K562 (cell line): ENCODE measurements around the gene ST7.

Experiments used
- CBX8 ChIP-seq: fragments of 200-600 bp; sonication (generic); IDR thresholded peaks from 2 replicates; pipeline ENCODE4 v1.6.1; 2012; ENCODE audit warnings: borderline replicate concordance, mixed run types, low read depth, mild to moderate bottlenecking, moderate library complexity, mixed read lengths, low read length, control low read depth, inconsistent platforms; ENCODE audit not compliant: poor library complexity, severe bottlenecking; ENCODE audit errors: extremely low read depth
- CTCF ChIP-seq, 3 experiments: IDR thresholded peaks in 2 of 3; conservative IDR thresholded peaks in 1 of 3; 2 replicates each; pipeline ENCODE4 v1.5.1; 2011 to 2012; ENCODE audit warnings: low read length in 3 of 3, mild to moderate bottlenecking in 3 of 3, control low read depth in 2 of 3, improper control_type of control experiment in 1 of 3, inconsistent platforms in 1 of 3, low read depth in 1 of 3, mixed read lengths in 1 of 3, moderate library complexity in 1 of 3; ENCODE audit not compliant: insufficient read depth in 2 of 3
- E2F6 ChIP-seq, 2 experiments: IDR thresholded peaks; 2 replicates each; pipeline ENCODE4 v1.6.1; 2011; ENCODE audit warnings: borderline replicate concordance in 1 of 2, control low read depth in 1 of 2, low read depth in 1 of 2, low read length in 1 of 2, mild to moderate bottlenecking in 1 of 2, mixed read lengths in 1 of 2, moderate library complexity in 1 of 2; ENCODE audit not compliant: insufficient read depth in 1 of 2, insufficient read length in 1 of 2, poor library complexity in 1 of 2, severe bottlenecking in 1 of 2; ENCODE audit errors: extremely low read depth in 1 of 2
- JUNB ChIP-seq: fragments of 450-650 bp; formaldehyde crosslinking; conservative IDR thresholded peaks from 2 replicates; pipeline ENCODE4 v1.4.0; 2020; ENCODE audit warnings: mild to moderate bottlenecking
- PHTF2 ChIP-seq: fragments of 250-450 bp; sonication (Bioruptor Pico); IDR thresholded peaks from 2 replicates; pipeline ENCODE4 v1.5.0; 2021; ENCODE audit warnings: mild to moderate bottlenecking
- STAG1 ChIP-seq: sonication (generic); formaldehyde crosslinking; IDR thresholded peaks from 2 replicates; pipeline ENCODE4 v1.5.0; 2020; ENCODE audit warnings: missing genetic modification reagents, borderline replicate concordance
- ZBTB12 ChIP-seq: fragments of 250-450 bp; sonication (Bioruptor Pico); IDR thresholded peaks from 2 replicates; pipeline ENCODE4 v1.4.0; 2020
- ZNF830 ChIP-seq: fragments of 250-450 bp; sonication (Bioruptor Pico); IDR thresholded peaks from 2 replicates; pipeline ENCODE4 v1.5.0; 2021; ENCODE audit warnings: mild to moderate bottlenecking

GRCh38 chr7:116920359-116920758 is 32.9 kb upstream of the ST7 start:
- TF ChIP-seq CTCF (IDR thresholded peaks at IDR 0.05 in 2 of 3, conservative IDR thresholded peaks at IDR 0.05 in 1 of 3; ENCODE audit: insufficient read depth in 2 of 3, low read depth in 1 of 3, low read length in 3 of 3): no peak
- TF ChIP-seq PHTF2: no peak
- no peak for TF ChIP-seq STAG1
- TF ChIP-seq JUNB: no peak
- TF ChIP-seq ZNF830: no peak
- TF ChIP-seq ZBTB12: no peak
- TF ChIP-seq CBX8: no peak
- no peak for TF ChIP-seq E2F6 (IDR thresholded peaks at IDR 0.05; ENCODE audit: borderline replicate concordance in 1 of 2, extremely low read depth in 1 of 2, insufficient read depth in 1 of 2, insufficient read length in 1 of 2, low read depth in 1 of 2, low read length in 1 of 2, poor library complexity in 1 of 2, severe bottlenecking in 1 of 2)
